MM.1S (cell line): Measurements from ENCODE around the gene PPP3R1.

Experiments used
- DNase-seq: peaks from one replicate; pipeline ENCODE4 v3.0.0-alpha.2; 2015
- H2AFZ ChIP-seq: fragments of 300-600 bp; sonication (generic); 2 replicates; pipeline ENCODE4 v1.6.0; 2016; ENCODE audit warnings: antibody characterized with exemption, low read length
- H3F3A ChIP-seq: fragments of 300-600 bp; sonication (generic); 2 replicates; pipeline ENCODE4 v1.6.1; 2016; ENCODE audit warnings: mild to moderate bottlenecking, antibody characterized with exemption, low read length, moderate library complexity, mixed read lengths; ENCODE audit not compliant: insufficient read depth
- H3K27ac ChIP-seq: fragments of 300-600 bp; sonication (generic); 2 replicates; pipeline ENCODE4 v1.5.1; 2016; ENCODE audit warnings: mild to moderate bottlenecking, low read length
- H3K27me3 ChIP-seq: fragments of 300-600 bp; sonication (generic); replicated peaks from 2 replicates; pipeline ENCODE4 v1.6.0; 2016; ENCODE audit warnings: low read length; ENCODE audit not compliant: insufficient read depth
- H3K36me3 ChIP-seq: fragments of 300-600 bp; sonication (generic); replicated peaks from 2 replicates; pipeline ENCODE4 v1.6.1; 2016; ENCODE audit warnings: mild to moderate bottlenecking, low read length, mixed read lengths; ENCODE audit not compliant: insufficient read depth
- H3K4me1 ChIP-seq: fragments of 300-600 bp; sonication (generic); 2 replicates; pipeline ENCODE4 v1.6.1; 2016; ENCODE audit warnings: low read length, mixed read lengths
- H3K4me2 ChIP-seq: fragments of 300-600 bp; sonication (generic); 2 replicates; pipeline ENCODE4 v1.6.0; 2016; ENCODE audit warnings: low read depth, low read length
- H3K4me3 ChIP-seq: fragments of 300-600 bp; sonication (generic); 2 replicates; pipeline ENCODE4 v1.5.1; 2016; ENCODE audit warnings: low read length, mixed read lengths
- H3K79me2 ChIP-seq: fragments of 300-600 bp; sonication (generic); 2 replicates; pipeline ENCODE4 v1.6.1; 2016; ENCODE audit warnings: mixed run types, low read length, mixed read lengths
- H3K9ac ChIP-seq: fragments of 300-600 bp; sonication (generic); 2 replicates; pipeline ENCODE4 v1.6.1; 2016; ENCODE audit warnings: low read length, mixed read lengths
- H3K9me2 ChIP-seq: fragments of 300-600 bp; sonication (generic); replicated peaks from 2 replicates; pipeline ENCODE4 v1.6.1; 2016; ENCODE audit warnings: mild to moderate bottlenecking, low read length, mixed read lengths; ENCODE audit not compliant: insufficient read depth
- H3K9me3 ChIP-seq: fragments of 300-600 bp; sonication (generic); replicated peaks from 2 replicates; pipeline ENCODE4 v1.6.1; 2016; ENCODE audit warnings: mild to moderate bottlenecking, low read length, mixed read lengths; ENCODE audit not compliant: insufficient read depth
- H4K20me1 ChIP-seq: fragments of 300-600 bp; sonication (generic); 2 replicates; pipeline ENCODE4 v1.6.1; 2016; ENCODE audit warnings: mild to moderate bottlenecking, low read length, moderate library complexity, mixed read lengths; ENCODE audit not compliant: insufficient read depth
- CTCF ChIP-seq: fragments of 300-600 bp; sonication (generic); IDR thresholded peaks from 2 replicates; pipeline ENCODE4 v1.5.1; 2016; ENCODE audit warnings: antibody characterized with exemption, low read length, mixed read lengths
- EZH2 ChIP-seq: fragments of 300-600 bp; sonication (generic); optimal IDR thresholded peaks from 2 replicates; pipeline ENCODE3; 2017; ENCODE audit warnings: low read depth, mild to moderate bottlenecking, antibody characterized with exemption, low read length, mixed read lengths
- EZH2phosphoT487 ChIP-seq: fragments of 300-600 bp; sonication (generic); IDR thresholded peaks from 2 replicates; pipeline ENCODE4 v1.6.1; 2018; ENCODE audit warnings: antibody characterized with exemption, low read length

PPP3R1 gene

GRCh38 chr2:68151037-68151436, 101.3 kb downstream of the PPP3R1 start:
- Histone ChIP-seq H3K27ac (no peak overlapping the region), H3F3A (no peaks in the 10 kb centered on the region), H3K9me3 (no peaks in the 10 kb centered on the region), H3K9ac (no peak overlapping the region), H3K4me2 (no peak overlapping the region), H2AFZ (no peak overlapping the region), H4K20me1 (no peaks in the 10 kb centered on the region), H3K79me2 (peaks cover 11% of the 10 kb centered on the region), H3K36me3 (no peaks in the 10 kb centered on the region), H3K27me3 (no peaks in the 10 kb centered on the region), H3K9me2 (no peaks in the 10 kb centered on the region), H3K4me1 (peaks cover 1% of the 10 kb centered on the region), H3K4me3 (no peak overlapping the region)
- no peak for DNase-seq
- TF ChIP-seq CTCF (no peak), EZH2 (no peak), EZH2phosphoT487 (no peak)

DNA sequence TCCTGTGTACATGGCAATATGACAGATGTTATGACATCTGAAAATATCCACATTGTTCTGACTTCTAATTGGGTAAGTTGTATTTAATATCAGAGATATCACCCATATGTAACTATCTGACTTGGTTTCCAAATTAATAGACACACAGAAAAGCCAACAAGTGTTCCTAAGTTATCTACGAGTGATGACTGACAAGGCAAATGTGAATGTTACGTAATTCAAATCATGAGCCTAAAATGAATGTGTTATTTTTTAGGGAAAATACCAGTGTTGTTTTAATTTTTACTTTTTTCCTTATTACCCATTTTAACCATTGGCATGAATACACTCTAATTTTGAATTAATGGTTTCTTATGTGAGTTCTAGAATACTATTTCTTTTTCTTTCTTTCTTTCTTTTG, 110.5 kb downstream of the PPP3R1 start:
- Histone ChIP-seq H3K36me3 (no peaks in the 10 kb centered on the region), H3K9me2 (no peaks in the 10 kb centered on the region), H3K9ac (no peak overlapping the region), H3K4me2 (no peak overlapping the region), H4K20me1 (no peaks in the 10 kb centered on the region), H3F3A (no peaks in the 10 kb centered on the region), H2AFZ (no peak overlapping the region), H3K27ac (no peak overlapping the region), H3K9me3 (no peaks in the 10 kb centered on the region), H3K4me1 (no peaks in the 10 kb centered on the region), H3K27me3 (no peaks in the 10 kb centered on the region), H3K4me3 (no peak overlapping the region), H3K79me2 (no peaks in the 10 kb centered on the region)
- no peak for DNase-seq
- no peak for TF ChIP-seq CTCF
- no peak for TF ChIP-seq EZH2
- no peak for TF ChIP-seq EZH2phosphoT487

DNA sequence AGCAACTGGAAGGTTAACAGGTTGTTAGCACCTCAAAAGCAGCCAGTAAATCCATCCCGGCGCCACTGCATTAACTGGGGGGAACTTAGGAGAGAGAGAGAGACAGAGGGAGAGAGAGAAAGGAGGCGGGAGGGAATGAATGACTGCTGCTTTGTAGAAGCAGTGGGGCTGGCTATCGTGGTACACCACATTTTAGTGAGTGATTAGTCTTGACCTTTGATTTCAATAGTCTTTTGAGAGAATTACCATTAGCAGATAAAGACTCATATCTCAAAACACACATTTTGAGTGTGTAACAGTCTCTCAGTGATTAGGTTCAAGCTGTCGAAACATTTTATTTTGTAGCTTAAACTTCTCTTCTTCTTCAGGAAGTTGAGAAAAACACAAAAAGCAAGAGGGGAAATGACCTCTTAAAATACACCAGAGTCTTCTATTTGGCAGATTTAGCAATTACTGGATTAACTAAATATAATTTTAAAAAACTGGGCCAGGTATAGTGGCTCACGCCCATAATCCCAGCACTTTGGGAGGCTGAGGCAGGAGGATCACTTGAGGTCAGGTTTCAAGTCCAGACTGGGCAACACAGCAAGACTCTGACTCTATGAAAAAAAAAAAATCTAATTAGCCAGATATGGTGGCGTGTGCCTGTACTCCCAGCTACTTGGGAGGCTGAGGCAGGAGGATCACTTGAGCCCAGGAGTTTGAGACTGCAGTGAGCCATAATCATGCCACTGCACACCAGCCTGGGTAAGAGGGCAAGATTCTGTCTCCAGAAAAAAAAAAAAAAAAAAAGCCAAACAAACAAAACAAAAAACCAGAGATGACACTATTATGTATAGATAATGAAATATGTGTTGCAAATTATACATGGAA, 116.6 kb downstream of the PPP3R1 start:
- TF ChIP-seq CTCF (no peak), EZH2 (no peak), EZH2phosphoT487 (no peak)
- H3K4me3 ChIP-seq, result no peak overlapping the region
- no peak overlapping the region for H2AFZ ChIP-seq
- no peak overlapping the region for H3K9ac ChIP-seq
- no peaks in the 10 kb centered on the region for H3F3A ChIP-seq
- DNase-seq, result no peak
- no peaks in the 10 kb centered on the region for H3K4me1 ChIP-seq
- no peak overlapping the region for H3K27ac ChIP-seq
- H4K20me1 ChIP-seq, result no peaks in the 10 kb centered on the region
- no peaks in the 10 kb centered on the region for H3K9me2 ChIP-seq
- H3K36me3 ChIP-seq, result no peaks in the 10 kb centered on the region
- no peak overlapping the region for H3K4me2 ChIP-seq
- H3K9me3 ChIP-seq, result no peaks in the 10 kb centered on the region
- no peaks in the 10 kb centered on the region for H3K27me3 ChIP-seq
- no peaks in the 10 kb centered on the region for H3K79me2 ChIP-seq
